Common myeloid progenitor, CD34-positive (primary cell): ENCODE data around the gene UGT1A6.
A peak's percentile ranks its signal among the peaks of the same experiment; 100 is the strongest.

Experiments used
- CTCF ChIA-PET: fragments of 350-600 bp; sonication (Branson Sonifier 250); formaldehyde crosslinking; loops from one replicate; lab custom pipeline; 2021; ENCODE audit warnings: antibody characterized with exemption; lab: Charles Lee
- POLR2A ChIA-PET: fragments of 350-600 bp; sonication (Branson Sonifier 250); formaldehyde crosslinking; loops from one replicate; lab custom pipeline; 2021; ENCODE audit warnings: antibody characterized with exemption; lab: Charles Lee
- DNase-seq, 3 donors: peaks; one replicate each; pipeline versions ENCODE4 v3.0.0 to v3.0.0-alpha.2; 2013
- H3K27ac ChIP-seq, 2 experiments: 1 replicate in 1 of 2; 2 replicates in 1 of 2; pipeline ENCODE4 v1.7.0; 2013; ENCODE audit warnings: inconsistent platforms in 2 of 2, low read length in 2 of 2, mild to moderate bottlenecking in 2 of 2, low read depth in 1 of 2, moderate library complexity in 1 of 2; ENCODE audit not compliant: severe bottlenecking in 2 of 2, insufficient read depth in 1 of 2, poor library complexity in 1 of 2
- H3K27me3 ChIP-seq, 5 experiments: replicated peaks in 2 of 5; 1 replicate in 3 of 5; 2 replicates in 2 of 5; pipeline versions ENCODE4 v1.6.1 to v1.7.0; 2013; ENCODE audit warnings: low read length in 4 of 5, mild to moderate bottlenecking in 2 of 5, moderate library complexity in 2 of 5, inconsistent platforms in 1 of 5; ENCODE audit not compliant: insufficient read depth in 5 of 5, control insufficient read depth in 4 of 5
- H3K36me3 ChIP-seq, 4 experiments: 1 replicate in 2 of 4; 2 replicates in 2 of 4; pipeline versions ENCODE4 v1.6.1 to v1.7.0; 2013; ENCODE audit warnings: low read length in 3 of 4, control low read depth in 1 of 4, mild to moderate bottlenecking in 1 of 4; ENCODE audit not compliant: control insufficient read depth in 4 of 4, insufficient read depth in 4 of 4
- H3K4me1 ChIP-seq, 4 experiments: 1 replicate in 3 of 4; 2 replicates in 1 of 4; pipeline versions ENCODE4 v1.6.1 to v1.7.1; 2013; ENCODE audit warnings: low read length in 3 of 4, mild to moderate bottlenecking in 3 of 4, control low read depth in 1 of 4, inconsistent platforms in 1 of 4, moderate library complexity in 1 of 4; ENCODE audit not compliant: control insufficient read depth in 4 of 4, insufficient read depth in 4 of 4; ENCODE audit errors: control extremely low read depth in 1 of 4
- H3K4me3 ChIP-seq, 7 experiments: 1 replicate in 4 of 7; 2 replicates in 3 of 7; pipeline versions ENCODE4 v1.5.1 to v1.7.0; 2013; ENCODE audit warnings: mild to moderate bottlenecking in 7 of 7, low read length in 6 of 7, moderate library complexity in 6 of 7, inconsistent platforms in 2 of 7, low read depth in 2 of 7, control low read depth in 1 of 7; ENCODE audit not compliant: insufficient read depth in 4 of 7, control insufficient read depth in 1 of 7; ENCODE audit errors: extremely low read depth in 1 of 7
- H3K9me3 ChIP-seq, 5 experiments: 1 replicate in 4 of 5; 2 replicates in 1 of 5; pipeline versions ENCODE4 v1.6.1 to v1.7.1; 2013; ENCODE audit warnings: low read length in 4 of 5, mild to moderate bottlenecking in 2 of 5, inconsistent platforms in 1 of 5, low read depth in 1 of 5, moderate library complexity in 1 of 5; ENCODE audit not compliant: control insufficient read depth in 4 of 5, insufficient read depth in 2 of 5; ENCODE audit errors: control extremely low read depth in 1 of 5
- WGBS: methylation state at CpG from one replicate; pipeline ENCODE4 v1.1.5; 2013; ENCODE audit not compliant: insufficient coverage; 5-methylcytosine and 5-hydroxymethylcytosine counted together

The UGT1A6 gene

GRCh38 chr2:233798335-233799086 is 105.8 kb downstream of the UGT1A6 start:
- 90% methylated on average over 12 of the region's 14 CpGs for WGBS
- Histone ChIP-seq H3K27ac (no peak overlapping the region), H3K36me3 (no peaks in the 10 kb centered on the region), H3K4me3 (no peak overlapping the region), H3K27me3 (peaks cover 0 to 2% (median 0%) of the 10 kb centered on the region in 5 experiments), H3K9me3 (no peaks in the 10 kb centered on the region), H3K4me1 (no peaks in the 10 kb centered on the region)
- ChIA-PET CTCF (no interaction called here), POLR2A (no interaction called here)
- no peak for DNase-seq

GRCh38 chr2:233799087-233799665 is 106.5 kb downstream of the UGT1A6 start:
- Histone ChIP-seq H3K4me1 (no peaks in the 10 kb centered on the region), H3K36me3 (no peaks in the 10 kb centered on the region), H3K27ac (no peak overlapping the region), H3K27me3 (peaks cover 0 to 2% (median 0%) of the 10 kb centered on the region in 5 experiments), H3K9me3 (no peaks in the 10 kb centered on the region), H3K4me3 (no peak overlapping the region)
- no CpG with 5 or more reads among the region's 7 CpGs for WGBS
- no peak for DNase-seq
- ChIA-PET CTCF (no interaction called here), POLR2A (no interaction called here)

GRCh38 chr2:233799716-233800115 is 107.0 kb downstream of the UGT1A6 start:
- Histone ChIP-seq H3K27ac (no peak overlapping the region), H3K36me3 (no peaks in the 10 kb centered on the region), H3K4me1 (no peaks in the 10 kb centered on the region), H3K4me3 (no peak overlapping the region), H3K27me3 (peaks cover 0 to 6% (median 0%) of the 10 kb centered on the region in 5 experiments), H3K9me3 (no peaks in the 10 kb centered on the region)
- CTCF ChIA-PET, result no interaction called here
- 70% methylated on average over 5 of the region's 5 CpGs for WGBS
- POLR2A ChIA-PET, result no interaction called here
- no peak for DNase-seq

GRCh38 chr2:233800208-233800607 is 107.5 kb downstream of the UGT1A6 start:
- DNase-seq, result no peak
- no peaks in the 10 kb centered on the region for H3K9me3 ChIP-seq
- no peaks in the 10 kb centered on the region for H3K36me3 ChIP-seq
- 95% methylated on average over 7 of the region's 7 CpGs for WGBS
- CTCF ChIA-PET, result no interaction called here
- H3K27ac ChIP-seq, result no peak overlapping the region
- no peak overlapping the region for H3K4me3 ChIP-seq
- no peaks in the 10 kb centered on the region for H3K4me1 ChIP-seq
- H3K27me3 ChIP-seq, result peaks cover 0 to 6% (median 2%) of the 10 kb centered on the region in 5 experiments
- POLR2A ChIA-PET, result no interaction called here

GRCh38 chr2:233801357-233802131 is 108.9 kb downstream of the UGT1A6 start:
- Histone ChIP-seq H3K4me3 (no peak overlapping the region), H3K27me3 (peaks cover 0 to 6% (median 2%) of the 10 kb centered on the region in 5 experiments), H3K4me1 (no peaks in the 10 kb centered on the region), H3K9me3 (no peaks in the 10 kb centered on the region), H3K36me3 (no peaks in the 10 kb centered on the region), H3K27ac (no peak overlapping the region)
- peak; percentile 2 to 47 (median 34) for DNase-seq
- ChIA-PET POLR2A (no interaction called here), CTCF (no interaction called here)
- 75% methylated on average over 4 of the region's 9 CpGs for WGBS

GRCh38 chr2:233802132-233802815 is 109.6 kb downstream of the UGT1A6 start:
- Histone ChIP-seq H3K9me3 (no peaks in the 10 kb centered on the region), H3K27me3 (peaks cover 0 to 6% (median 3%) of the 10 kb centered on the region in 5 experiments), H3K36me3 (no peaks in the 10 kb centered on the region), H3K4me3 (no peak overlapping the region), H3K4me1 (no peaks in the 10 kb centered on the region), H3K27ac (no peak overlapping the region)
- CTCF ChIA-PET, result interaction anchor here (0.6 kb wide), 1 partner anchor 938 kb away, joined by 3 read pairs; no protein-coding TSS in a partner anchor
- 75% methylated on average over 1 of the region's 3 CpGs for WGBS
- POLR2A ChIA-PET, result no interaction called here
- no peak for DNase-seq
